Left lung (tissue), 10 donors: ENCODE results near the gene LAMC3. TPM values are rescaled to one million over a fixed set of nuclear protein-coding genes. Genes with fewer than 3 reads are reported as not detected.

ENCODE experiments used
- ATAC-seq: fragments of 200-7000 bp; cut with Tn5 transposase; one replicate; pipeline ENCODE4 v1.9.1; 2020; ENCODE audit warnings: moderate library complexity
- DNase-seq, 4 donors: peaks; one replicate each; pipeline ENCODE4 v3.0.0-alpha.2; 2013 to 2020
- H3K27ac ChIP-seq, 2 donors: fragments of 200-600 bp; sonication (generic) in 1 of 2; one replicate each; pipeline versions ENCODE4 v1.5.0 to v1.8.0; 2020 to 2021
- H3K27me3 ChIP-seq, 2 donors: fragments of 200-600 bp; sonication (generic) in 1 of 2; one replicate each; pipeline versions ENCODE4 v1.5.0 to v1.8.0; 2020 to 2021
- H3K36me3 ChIP-seq, 2 donors: fragments of 200-600 bp; sonication (generic) in 1 of 2; one replicate each; pipeline versions ENCODE4 v1.5.0 to v1.8.0; 2020 to 2021
- H3K4me1 ChIP-seq, 2 donors: fragments of 200-600 bp; one replicate each; pipeline ENCODE4 v1.8.0; 2021
- H3K4me3 ChIP-seq, 2 donors: fragments of 200-600 bp; sonication (generic) in 1 of 2; one replicate each; pipeline versions ENCODE4 v1.5.0 to v1.8.0; 2020 to 2021; ENCODE audit warnings: mild to moderate bottlenecking in 1 of 2
- H3K9me3 ChIP-seq, 2 donors: fragments of 200-600 bp; sonication (generic) in 1 of 2; one replicate each; pipeline versions ENCODE4 v1.5.0 to v1.8.0; 2020 to 2021
- CTCF ChIP-seq, 2 donors: fragments of 200-600 bp; sonication (generic) in 1 of 2; IDR thresholded peaks; one replicate each; pipeline versions ENCODE4 v1.5.0 to v1.8.0; 2021; ENCODE audit warnings: antibody characterized with exemption in 2 of 2
- intact Hi-C, 2 donors: fragments of 100-400 bp; cut with DNase I; formaldehyde crosslinking; loops; one replicate each; pipeline versions ENCODE4 v1.11.2 to v1.14.2; 2022
- polyA plus RNA-seq, 6 donors: library from polyadenylated mRNA; unstranded; fragments of 120-200 nt; gene quantifications; one replicate each; pipeline ENCODE4 v1.2.1, GENCODE V29; 2013; ENCODE audit not compliant: insufficient read length in 6 of 6
- total RNA-seq, 2 donors: library from RNA; stranded (reverse); fragmentation: NEBNext Ultra II Directional; extraction: Animal tissue kit (Norgen Biotek cat#: 25700); gene quantifications; one replicate each; pipeline ENCODE4 v1.2.1, GENCODE V29; 2021
- donor health status: DM: no; HTN: yes; CAD: no.
- donor health status: DM: no; HTN: no; CAD: no.

LAMC3 gene
- total and polyA plus RNA-seq, 8 donors: 9.2 to 25.5 (median 14.3) TPM

GRCh38 chr9:130996205-130996604 lies 12.8 kb upstream of the LAMC3 start:
- intact Hi-C loops: loop anchor here in 1 of 2 donors (5.0 kb wide), 1 partner anchor 129 kb away; no protein-coding TSS in a partner anchor
- no peak overlapping the region for H3K27ac ChIP-seq
- TF ChIP-seq CTCF (IDR thresholded peaks at IDR 0.05): no peak
- ATAC-seq (no peak), DNase-seq (no peak)
- H3K27me3 ChIP-seq: peaks cover 6 to 78% of the 10 kb centered on the region in 2 donors
- H3K4me3 ChIP-seq: no peak overlapping the region
- no peaks in the 10 kb centered on the region for H3K9me3 ChIP-seq
- no peaks in the 10 kb centered on the region for H3K36me3 ChIP-seq
- H3K4me1 ChIP-seq: peaks cover 0 to 11% of the 10 kb centered on the region in 2 donors

GRCh38 chr9:130996676-130997394 lies 12.1 kb upstream of the LAMC3 start:
- intact Hi-C loops: loop anchor here in 1 of 2 donors (5.0 kb wide), 1 partner anchor 130 kb away; no protein-coding TSS in a partner anchor
- no peak overlapping the region for H3K27ac ChIP-seq
- no peaks in the 10 kb centered on the region for H3K9me3 ChIP-seq
- no peak for DNase-seq
- no peak for TF ChIP-seq CTCF (IDR thresholded peaks at IDR 0.05)
- H3K4me1 ChIP-seq: peaks cover 0 to 11% of the 10 kb centered on the region in 2 donors
- H3K4me3 ChIP-seq: no peak overlapping the region
- ATAC-seq: no peak
- no peaks in the 10 kb centered on the region for H3K36me3 ChIP-seq
- peaks cover 6 to 78% of the 10 kb centered on the region in 2 donors for H3K27me3 ChIP-seq

GRCh38 chr9:130997395-130997684 lies 11.6 kb upstream of the LAMC3 start:
- Histone ChIP-seq H3K4me1 (peaks cover 0 to 11% of the 10 kb centered on the region in 2 donors), H3K27me3 (peaks cover 6 to 73% of the 10 kb centered on the region in 2 donors), H3K9me3 (no peaks in the 10 kb centered on the region), H3K27ac (no peak overlapping the region), H3K4me3 (no peak overlapping the region), H3K36me3 (no peaks in the 10 kb centered on the region)
- DNase-seq (no peak), ATAC-seq (no peak)
- no peak for TF ChIP-seq CTCF (IDR thresholded peaks at IDR 0.05)
- intact Hi-C loops: loop anchor here in 1 of 2 donors (5.0 kb wide), 1 partner anchor 130 kb away; no protein-coding TSS in a partner anchor

GRCh38 chr9:130997925-130998596 lies 10.9 kb upstream of the LAMC3 start:
- H3K27ac ChIP-seq: no peak overlapping the region
- TF ChIP-seq CTCF (IDR thresholded peaks at IDR 0.05): peak; percentile 39 to 66
- intact Hi-C loops: loop anchor here in 1 of 2 donors (5.0 kb wide), 1 partner anchor 131 kb away; no protein-coding TSS in a partner anchor
- H3K27me3 ChIP-seq: peaks cover 6 to 71% of the 10 kb centered on the region in 2 donors
- peak; percentile 79 for ATAC-seq
- no peaks in the 10 kb centered on the region for H3K36me3 ChIP-seq
- no peaks in the 10 kb centered on the region for H3K9me3 ChIP-seq
- DNase-seq: peak in 2 of 4 donors; percentile 50 to 51
- H3K4me1 ChIP-seq: peaks cover 0 to 11% of the 10 kb centered on the region in 2 donors
- H3K4me3 ChIP-seq: no peak overlapping the region

- no peak for ATAC-seq
- H3K4me1 ChIP-seq: peaks cover 0 to 11% of the 10 kb centered on the region in 2 donors
- intact Hi-C loops: loop anchor here in 1 of 2 donors (5.0 kb wide), 1 partner anchor 131 kb away; no protein-coding TSS in a partner anchor
These were observed 10.3 kb upstream of the LAMC3 start for GRCh38 chr9:130998597-130999244.

More at GRCh38 chr9:130998597-130999244, 10.3 kb upstream of the LAMC3 start:
- no peaks in the 10 kb centered on the region for H3K36me3 ChIP-seq
- H3K27me3 ChIP-seq: peaks cover 6 to 70% of the 10 kb centered on the region in 2 donors
- DNase-seq: no peak
- H3K27ac ChIP-seq: no peak overlapping the region
- H3K9me3 ChIP-seq: no peaks in the 10 kb centered on the region
- TF ChIP-seq CTCF (IDR thresholded peaks at IDR 0.05): peak in 1 of 2 donors; percentile 15
- no peak overlapping the region for H3K4me3 ChIP-seq
